Neuron (in vitro differentiated cells): Measurements from ENCODE around the gene SUGCT.
"Not testable (repeated sequence)": the region's sequence is repeated elsewhere in the genome, so short reads cannot be mapped to it uniquely, and the experiment has no call there.

Experiments
- H2AFZ ChIP-seq: one replicate; pipeline ENCODE4 v1.6.1; 2013; ENCODE audit warnings: low read depth, mild to moderate bottlenecking, inconsistent platforms, low read length, moderate library complexity
- H3K27me3 ChIP-seq: one replicate; pipeline ENCODE4 v1.6.1; 2013; ENCODE audit warnings: low read length; ENCODE audit not compliant: insufficient read depth
- H3K36me3 ChIP-seq: one replicate; pipeline ENCODE4 v1.6.1; 2013; ENCODE audit warnings: low read length; ENCODE audit not compliant: insufficient read depth
- H3K4me1 ChIP-seq: one replicate; pipeline ENCODE4 v1.6.1; 2013; ENCODE audit warnings: low read length; ENCODE audit not compliant: insufficient read depth
- H3K4me3 ChIP-seq: 2 replicates; pipeline ENCODE4 v1.5.1; 2013; ENCODE audit warnings: mild to moderate bottlenecking, low read length, moderate library complexity
- H3K9me3 ChIP-seq: one replicate; pipeline ENCODE4 v1.6.1; 2013; ENCODE audit warnings: low read length

The SUGCT gene

DNA sequence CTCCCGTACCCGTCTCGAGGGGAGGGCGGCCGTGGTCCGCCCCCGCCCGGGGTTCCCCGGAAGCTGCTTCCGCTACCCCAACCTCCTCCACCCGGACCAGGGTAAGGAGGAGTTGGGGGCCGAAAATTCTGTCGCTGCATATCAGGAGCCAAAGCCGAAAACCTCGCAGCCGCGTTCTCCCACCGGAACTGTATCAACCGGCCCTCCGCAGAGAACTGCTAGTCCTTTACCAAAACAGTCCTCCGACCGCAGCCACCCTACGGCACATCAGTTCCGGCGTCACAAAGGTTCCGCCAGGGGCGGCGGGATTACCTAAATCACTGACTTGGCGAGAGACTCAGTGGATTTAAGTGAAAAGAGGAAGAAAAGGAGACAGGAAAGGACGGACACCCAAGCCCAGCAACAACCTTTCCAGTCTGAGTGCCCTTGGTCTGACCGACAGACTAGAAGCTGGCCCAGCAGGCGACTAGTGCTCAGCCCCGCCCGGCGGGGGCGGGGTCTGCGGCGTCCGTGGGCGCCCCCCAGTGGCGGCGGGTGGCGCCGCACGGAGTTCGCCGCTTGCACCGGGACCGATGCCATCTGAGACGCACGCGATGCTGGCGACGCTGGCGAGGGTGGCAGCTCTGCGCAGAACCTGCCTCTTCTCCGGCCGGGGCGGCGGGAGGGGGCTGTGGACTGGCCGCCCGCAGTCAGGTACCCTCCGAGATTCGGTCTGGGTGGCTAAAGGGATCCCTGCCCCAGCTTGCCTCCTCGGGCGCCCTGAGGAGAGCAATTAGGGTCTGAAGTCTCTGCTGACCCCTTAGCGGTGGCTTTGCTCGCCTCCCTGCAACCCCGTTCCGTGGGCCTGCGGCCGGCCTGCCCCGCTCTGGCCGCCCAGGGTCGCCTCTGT lies at the start of gene SUGCT, which contains the start of gene MPLKIP:
TSS of gene SUGCT (plus strand) at position 578 of the 889 bp plus-strand sequence.
TSS of gene MPLKIP (minus strand) at position 195 of the 889 bp plus-strand sequence. CDS start at position 140, 55 bp downstream.
- peaks cover 14% of the 10 kb centered on the region for H3K36me3 ChIP-seq
- H3K4me3 ChIP-seq: peak within 1 kb of the TSS; percentile 94
- H3K4me1 ChIP-seq: peaks cover 11% of the 10 kb centered on the region
- no peaks in the 10 kb centered on the region for H3K27me3 ChIP-seq
- no peaks in the 10 kb centered on the region for H3K9me3 ChIP-seq
- H2AFZ ChIP-seq: peak within 1 kb of the TSS; percentile 82

DNA sequence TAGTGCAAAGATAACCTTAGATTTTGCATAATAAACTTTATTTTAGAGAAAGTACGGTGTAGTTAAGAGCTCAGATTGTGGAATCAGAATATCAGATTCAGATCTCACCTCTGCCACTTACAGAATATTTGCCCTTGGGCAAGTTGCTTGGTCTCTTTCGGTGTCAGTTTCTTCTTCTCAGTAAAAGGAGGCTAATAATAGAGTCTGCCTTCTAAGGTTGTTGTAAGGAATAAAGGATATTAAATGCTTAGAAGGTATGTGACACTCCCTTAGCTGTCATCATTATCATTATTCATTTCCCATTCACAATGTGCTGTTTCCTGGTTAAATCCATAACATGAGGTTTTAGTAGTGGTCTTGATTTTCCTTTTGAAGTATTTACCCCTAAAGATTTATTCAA lies 42.6 kb upstream of the SUGCT start:
- Histone ChIP-seq H3K27me3 (no peaks in the 10 kb centered on the region), H3K9me3 (no peaks in the 10 kb centered on the region), H3K36me3 (peaks cover 66% of the 10 kb centered on the region), H3K4me3 (no peak overlapping the region), H2AFZ (no peak overlapping the region), H3K4me1 (no peaks in the 10 kb centered on the region)

GRCh38 chr7:40093631-40094350 lies 41.0 kb upstream of the SUGCT start:
- Histone ChIP-seq H3K9me3 (no peaks in the 10 kb centered on the region), H3K4me1 (no peaks in the 10 kb centered on the region), H3K4me3 (no peak overlapping the region), H3K36me3 (peaks cover 59% of the 10 kb centered on the region), H3K27me3 (no peaks in the 10 kb centered on the region), H2AFZ (no peak overlapping the region)

- Histone ChIP-seq H3K4me3 (no peak overlapping the region), H3K36me3 (peaks cover 47% of the 10 kb centered on the region), H2AFZ (no peak overlapping the region), H3K4me1 (no peaks in the 10 kb centered on the region), H3K27me3 (no peaks in the 10 kb centered on the region), H3K9me3 (no peaks in the 10 kb centered on the region)
Observed at GRCh38 chr7:40095230-40095629, 39.6 kb upstream of the SUGCT start.

DNA sequence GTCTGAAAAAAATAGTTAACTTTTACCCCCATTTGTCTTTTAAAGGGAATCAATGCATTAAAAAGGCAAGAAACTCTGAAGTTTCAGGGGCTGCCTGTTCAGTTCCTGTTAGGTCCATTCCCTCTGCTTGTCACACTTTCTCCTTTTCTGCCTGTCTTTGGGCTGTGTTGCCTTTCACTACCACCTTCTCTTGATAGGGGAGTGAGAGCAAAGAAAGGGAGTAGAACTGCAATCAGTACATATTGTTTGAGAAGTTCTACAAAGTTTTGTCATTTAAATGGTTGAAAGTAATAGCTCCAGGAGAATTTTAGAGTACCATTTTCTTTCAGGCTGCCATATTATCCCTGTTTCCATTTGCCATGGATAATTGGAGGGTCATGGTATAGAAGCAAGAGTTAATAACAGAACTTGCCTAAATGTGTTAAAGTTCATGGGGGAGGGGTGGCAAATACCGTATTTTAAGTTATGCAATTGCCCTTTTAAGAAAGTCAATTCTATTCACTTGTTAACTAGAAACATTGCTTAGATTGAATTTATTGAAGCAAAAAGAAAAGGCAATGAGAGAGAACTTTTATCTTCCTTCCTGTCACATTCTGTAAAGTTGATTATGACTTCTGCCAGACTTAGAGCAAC lies 39.0 kb upstream of the SUGCT start:
- no peaks in the 10 kb centered on the region for H3K4me1 ChIP-seq
- H3K9me3 ChIP-seq: no peaks in the 10 kb centered on the region
- H3K4me3 ChIP-seq: no peak overlapping the region
- H2AFZ ChIP-seq: no peak overlapping the region
- peaks cover 47% of the 10 kb centered on the region for H3K36me3 ChIP-seq
- no peaks in the 10 kb centered on the region for H3K27me3 ChIP-seq

GRCh38 chr7:40097728-40098127 lies 37.1 kb upstream of the SUGCT start:
- Histone ChIP-seq H3K4me3 (no peak overlapping the region), H2AFZ (no peak overlapping the region), H3K36me3 (peaks cover 38% of the 10 kb centered on the region), H3K4me1 (no peaks in the 10 kb centered on the region), H3K9me3 (no peaks in the 10 kb centered on the region), H3K27me3 (no peaks in the 10 kb centered on the region)

DNA sequence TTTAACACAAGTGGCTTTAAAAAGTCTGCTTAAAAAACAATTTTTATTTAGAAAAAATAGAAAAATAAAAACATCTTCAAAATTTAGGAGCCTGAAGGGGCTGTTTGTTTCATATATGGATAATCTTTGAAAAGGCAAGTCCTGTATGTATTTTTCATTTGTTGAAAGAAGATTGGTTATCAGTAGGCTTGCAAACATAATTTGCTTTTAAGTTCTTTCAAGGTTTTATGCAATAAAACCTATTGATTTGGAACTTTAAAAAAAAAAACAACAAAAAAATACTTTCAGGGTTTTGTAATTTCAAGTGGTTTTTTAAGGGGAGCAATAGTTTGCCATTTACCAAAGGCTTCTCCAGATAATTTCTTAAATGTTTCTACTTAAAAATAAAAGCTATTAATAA lies 36.0 kb upstream of the SUGCT start:
- no peaks in the 10 kb centered on the region for H3K27me3 ChIP-seq
- H3K4me1 ChIP-seq: no peaks in the 10 kb centered on the region
- H3K4me3 ChIP-seq: no peak overlapping the region
- H2AFZ ChIP-seq: no peak overlapping the region
- peaks cover 29% of the 10 kb centered on the region for H3K36me3 ChIP-seq
- H3K9me3 ChIP-seq: no peaks in the 10 kb centered on the region

- H2AFZ ChIP-seq: no peak overlapping the region
- no peaks in the 10 kb centered on the region for H3K27me3 ChIP-seq
- no peaks in the 10 kb centered on the region for H3K4me1 ChIP-seq
- no peak overlapping the region for H3K4me3 ChIP-seq
- H3K9me3 ChIP-seq: no peaks in the 10 kb centered on the region
- peaks cover 21% of the 10 kb centered on the region for H3K36me3 ChIP-seq
Observed at GRCh38 chr7:40099837-40100236, 35.0 kb upstream of the SUGCT start.

DNA sequence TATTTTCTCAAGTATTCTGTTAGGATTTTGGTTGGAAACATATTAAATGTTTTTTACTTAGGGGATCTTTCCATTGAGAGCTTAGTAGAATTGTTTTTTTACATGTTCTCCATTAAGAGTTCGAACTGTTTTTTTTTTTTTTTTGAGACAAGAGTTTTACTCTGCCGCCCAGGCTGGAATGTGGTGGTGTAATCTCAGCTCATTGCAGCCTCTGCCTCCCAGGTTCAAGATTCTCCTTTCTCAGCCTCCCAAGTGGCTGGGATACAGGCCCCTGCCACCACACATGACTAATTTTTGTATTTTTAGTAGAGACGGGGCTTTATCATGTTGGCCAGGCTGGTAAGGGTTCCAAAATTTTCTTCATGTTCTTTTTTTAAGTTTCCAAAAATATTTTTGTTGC lies 33.6 kb upstream of the SUGCT start:
- no peak overlapping the region for H3K4me3 ChIP-seq

GRCh38 chr7:40102897-40103296 lies 31.9 kb upstream of the SUGCT start:
- Histone ChIP-seq H3K4me3 (no peak overlapping the region), H3K27me3 (no peaks in the 10 kb centered on the region), H2AFZ (no peak overlapping the region), H3K9me3 (no peaks in the 10 kb centered on the region), H3K36me3 (peaks cover 2% of the 10 kb centered on the region), H3K4me1 (no peaks in the 10 kb centered on the region)

More for the DNA sequence above, 33.6 kb upstream of the SUGCT start:
- no peaks in the 10 kb centered on the region for H3K9me3 ChIP-seq
- H3K27me3 ChIP-seq: no peaks in the 10 kb centered on the region
- H3K4me1 ChIP-seq: no peaks in the 10 kb centered on the region
- H3K36me3 ChIP-seq: peaks cover 8% of the 10 kb centered on the region
- no peak overlapping the region for H2AFZ ChIP-seq

DNA sequence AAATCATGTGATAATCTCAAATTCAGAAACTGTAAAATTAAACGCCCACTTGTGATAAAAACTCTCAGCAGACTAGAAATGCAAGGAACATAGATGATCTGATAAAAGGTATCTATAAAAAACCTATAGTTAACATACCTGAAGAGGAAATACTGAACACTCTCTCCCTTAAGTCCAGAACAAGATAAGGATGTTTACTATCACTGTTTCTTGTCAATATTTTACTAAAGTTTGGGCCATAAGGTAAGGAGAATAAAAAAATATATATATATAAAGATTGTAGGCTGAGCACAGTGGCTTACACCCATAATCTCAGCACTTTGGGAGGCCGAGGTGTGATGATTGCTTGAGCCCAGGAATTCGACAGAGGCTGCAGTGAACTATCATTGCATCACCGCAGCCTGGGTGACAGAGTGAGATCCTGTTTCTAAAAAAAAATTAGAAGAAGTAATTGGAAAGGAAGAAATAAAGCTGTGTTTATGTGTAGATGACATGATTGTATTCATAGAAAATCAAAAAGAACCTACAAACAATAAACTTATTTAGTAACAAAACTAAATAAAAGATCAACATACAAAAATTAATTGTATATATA lies 28.8 kb upstream of the SUGCT start:
- Histone ChIP-seq H3K4me1 (no peaks in the 10 kb centered on the region), H3K27me3 (no peaks in the 10 kb centered on the region), H3K9me3 (no peaks in the 10 kb centered on the region), H2AFZ (no peak overlapping the region), H3K36me3 (peaks cover 2% of the 10 kb centered on the region), H3K4me3 (no peak overlapping the region)

DNA sequence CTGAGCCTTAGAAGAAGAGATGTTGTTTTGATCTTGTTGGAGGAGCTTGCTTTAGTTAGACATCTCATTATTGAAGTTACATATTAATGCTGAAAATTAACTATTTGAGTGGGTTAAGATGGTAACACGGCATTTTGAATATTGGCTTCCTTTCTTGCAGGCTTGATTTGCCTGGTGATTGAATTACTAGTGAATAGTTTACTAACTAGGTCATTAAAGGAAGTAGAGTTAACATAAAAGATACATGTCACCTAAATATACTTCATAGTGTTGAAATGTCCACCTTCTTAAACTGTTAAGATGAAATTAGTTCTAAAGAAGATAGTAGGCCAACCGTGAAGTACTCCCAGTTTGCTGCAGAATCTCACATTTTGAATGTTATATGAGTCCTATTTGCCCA lies 18.9 kb upstream of the SUGCT start:
- no peak overlapping the region for H2AFZ ChIP-seq
- H3K4me3 ChIP-seq: no peak overlapping the region
- no peaks in the 10 kb centered on the region for H3K4me1 ChIP-seq
- no peaks in the 10 kb centered on the region for H3K27me3 ChIP-seq
- H3K9me3 ChIP-seq: no peaks in the 10 kb centered on the region
- H3K36me3 ChIP-seq: no peaks in the 10 kb centered on the region

- not testable (repeated sequence) for H3K36me3 ChIP-seq, H3K4me1 ChIP-seq, H3K9me3 ChIP-seq, H3K4me3 ChIP-seq, H2AFZ ChIP-seq, H3K27me3 ChIP-seq
Observed at GRCh38 chr7:40117199-40117598, 17.6 kb upstream of the SUGCT start.
